Urinary bladder (tissue), 4 donors: ENCODE results near the gene ADAM10. TPM values are rescaled to one million over a fixed set of nuclear protein-coding genes. Genes with fewer than 3 reads are reported as not detected.

Experiments
- DNase-seq: peaks from one replicate; pipeline ENCODE4 v3.0.0-alpha.2; 2015; ENCODE audit errors: extremely low spot score
- H3K27ac ChIP-seq: one replicate; pipeline ENCODE4 v1.5.1; 2013; ENCODE audit warnings: low read depth, mild to moderate bottlenecking, moderate library complexity
- H3K36me3 ChIP-seq: one replicate; pipeline ENCODE4 v1.6.1; 2013; ENCODE audit warnings: mild to moderate bottlenecking, moderate library complexity; ENCODE audit not compliant: insufficient read depth
- H3K4me1 ChIP-seq: one replicate; pipeline ENCODE4 v1.6.1; 2013; ENCODE audit warnings: mild to moderate bottlenecking, moderate library complexity; ENCODE audit not compliant: insufficient read depth
- H3K4me3 ChIP-seq: one replicate; pipeline ENCODE4 v1.5.1; 2013; ENCODE audit warnings: low read depth, low read length
- WGBS: extraction: QIAGEN DNeasy Blood & Tissue Kit; methylation state at CpG from one replicate; pipeline ENCODE4 v1.1.7; 2013; 5-methylcytosine and 5-hydroxymethylcytosine counted together
- polyA plus RNA-seq: library from polyadenylated mRNA; stranded (reverse); fragments of 200-250 nt; gene quantifications from one replicate; pipeline ENCODE4 v1.2.3, GENCODE V29; 2013
- total RNA-seq: library from RNA; depleted of rRNA; stranded (reverse); fragments of >200 nt; gene quantifications from one replicate; pipeline ENCODE4 v1.2.3, GENCODE V29; 2014
- donor health status: healthy with polysubstance abuse.
- donor health status: healthy.

The ADAM10 gene, protein sequence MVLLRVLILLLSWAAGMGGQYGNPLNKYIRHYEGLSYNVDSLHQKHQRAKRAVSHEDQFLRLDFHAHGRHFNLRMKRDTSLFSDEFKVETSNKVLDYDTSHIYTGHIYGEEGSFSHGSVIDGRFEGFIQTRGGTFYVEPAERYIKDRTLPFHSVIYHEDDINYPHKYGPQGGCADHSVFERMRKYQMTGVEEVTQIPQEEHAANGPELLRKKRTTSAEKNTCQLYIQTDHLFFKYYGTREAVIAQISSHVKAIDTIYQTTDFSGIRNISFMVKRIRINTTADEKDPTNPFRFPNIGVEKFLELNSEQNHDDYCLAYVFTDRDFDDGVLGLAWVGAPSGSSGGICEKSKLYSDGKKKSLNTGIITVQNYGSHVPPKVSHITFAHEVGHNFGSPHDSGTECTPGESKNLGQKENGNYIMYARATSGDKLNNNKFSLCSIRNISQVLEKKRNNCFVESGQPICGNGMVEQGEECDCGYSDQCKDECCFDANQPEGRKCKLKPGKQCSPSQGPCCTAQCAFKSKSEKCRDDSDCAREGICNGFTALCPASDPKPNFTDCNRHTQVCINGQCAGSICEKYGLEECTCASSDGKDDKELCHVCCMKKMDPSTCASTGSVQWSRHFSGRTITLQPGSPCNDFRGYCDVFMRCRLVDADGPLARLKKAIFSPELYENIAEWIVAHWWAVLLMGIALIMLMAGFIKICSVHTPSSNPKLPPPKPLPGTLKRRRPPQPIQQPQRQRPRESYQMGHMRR
- total RNA-seq (207 TPM), polyA plus RNA-seq (45.6 TPM)

DNA sequence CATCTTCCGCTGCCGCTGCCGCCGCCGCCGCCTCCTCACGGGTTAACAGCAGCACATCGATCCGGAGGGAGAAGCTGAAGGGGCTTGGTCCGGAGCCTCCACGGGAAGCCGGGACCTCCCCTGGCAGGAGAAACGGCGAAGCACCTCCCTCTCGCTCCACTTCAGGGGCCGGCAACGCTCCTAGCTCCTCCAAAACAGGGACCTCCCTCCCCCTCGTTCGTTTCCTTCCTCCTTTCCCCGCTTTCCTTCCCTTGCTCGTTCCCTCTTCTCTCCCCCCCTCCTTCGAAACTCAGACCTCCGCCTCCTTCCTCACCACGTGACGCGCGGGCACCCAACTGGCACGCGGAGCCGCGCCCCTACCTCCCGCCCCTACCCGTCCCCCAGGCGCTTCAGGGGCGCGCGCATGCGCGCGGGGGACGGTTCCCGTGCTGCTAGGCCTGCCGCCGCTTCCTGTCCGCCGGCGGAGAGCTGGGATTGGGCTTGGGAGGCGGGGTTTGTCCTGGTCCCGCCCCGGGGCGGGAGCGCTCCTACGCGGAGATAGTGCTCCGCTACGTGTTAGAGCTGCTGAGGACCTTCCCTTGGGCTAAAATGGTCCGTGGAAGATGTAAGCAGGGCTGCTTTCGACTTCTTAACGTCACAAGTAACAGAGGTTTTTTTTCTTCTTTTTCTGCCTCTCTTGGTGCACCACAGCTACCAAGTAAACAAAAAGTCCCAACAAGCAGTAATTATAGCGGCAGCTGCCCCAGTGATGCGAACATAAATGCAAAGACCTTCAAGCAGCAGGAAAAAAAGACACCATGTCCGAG, at the start of gene ADAM10:
Gene ADAM10, minus strand, starts transcription at position 176 of the 806 bp plus-strand sequence. Its CDS starts 173 bp downstream, at position 3.
- Histone ChIP-seq H3K4me3 (peak within 1 kb of the TSS; percentile 91), H3K27ac (peak within 1 kb of the TSS; percentile 96), H3K36me3 (no peaks in the 10 kb centered on the region), H3K4me1 (no peaks in the 10 kb centered on the region)
- WGBS = under 1% methylated on average over 62 of the region's 62 CpGs
- DNase-seq = peak; percentile 98

DNA sequence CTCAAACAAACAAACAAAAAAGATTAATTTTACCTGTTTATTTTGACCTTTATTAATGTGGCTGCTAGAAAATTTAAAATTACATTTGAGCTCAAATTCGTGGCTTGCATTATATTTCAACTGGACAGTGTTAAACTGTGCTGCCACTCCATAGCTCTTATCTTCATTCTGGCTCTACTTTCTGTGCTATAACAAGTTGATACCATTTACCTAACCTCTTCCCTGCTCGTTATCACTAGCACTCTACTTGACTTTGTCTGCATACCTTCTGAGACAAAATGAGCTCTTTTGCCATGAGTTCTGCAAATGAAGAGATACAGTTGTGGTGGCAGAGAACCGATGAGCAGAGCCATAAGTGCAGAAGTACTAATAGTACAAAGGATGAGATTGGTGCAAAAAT, 48.0 kb upstream of the ADAM10 start:
- Histone ChIP-seq H3K4me1 (no peaks in the 10 kb centered on the region), H3K4me3 (no peak overlapping the region), H3K36me3 (peaks cover 2% of the 10 kb centered on the region), H3K27ac (no peak overlapping the region)
- 66% methylated on average over 3 of the region's 3 CpGs for WGBS
- no peak for DNase-seq

- DNase-seq = no peak
- H3K4me3 ChIP-seq = no peak overlapping the region
- 73% methylated on average over 2 of the region's 2 CpGs for WGBS
Observed at GRCh38 chr15:58795825-58796224, 46.3 kb upstream of the ADAM10 start.

GRCh38 chr15:58793862-58794261, 44.4 kb upstream of the ADAM10 start:
- WGBS = 80% methylated on average over 6 of the region's 6 CpGs
- peak; percentile 73 for DNase-seq
- no peak overlapping the region for H3K27ac ChIP-seq
- H3K4me3 ChIP-seq = no peak overlapping the region
- H3K36me3 ChIP-seq = peaks cover 2% of the 10 kb centered on the region
- H3K4me1 ChIP-seq = no peaks in the 10 kb centered on the region

More at GRCh38 chr15:58795825-58796224, 46.3 kb upstream of the ADAM10 start:
- peaks cover 2% of the 10 kb centered on the region for H3K36me3 ChIP-seq
- no peaks in the 10 kb centered on the region for H3K4me1 ChIP-seq
- no peak overlapping the region for H3K27ac ChIP-seq

DNA sequence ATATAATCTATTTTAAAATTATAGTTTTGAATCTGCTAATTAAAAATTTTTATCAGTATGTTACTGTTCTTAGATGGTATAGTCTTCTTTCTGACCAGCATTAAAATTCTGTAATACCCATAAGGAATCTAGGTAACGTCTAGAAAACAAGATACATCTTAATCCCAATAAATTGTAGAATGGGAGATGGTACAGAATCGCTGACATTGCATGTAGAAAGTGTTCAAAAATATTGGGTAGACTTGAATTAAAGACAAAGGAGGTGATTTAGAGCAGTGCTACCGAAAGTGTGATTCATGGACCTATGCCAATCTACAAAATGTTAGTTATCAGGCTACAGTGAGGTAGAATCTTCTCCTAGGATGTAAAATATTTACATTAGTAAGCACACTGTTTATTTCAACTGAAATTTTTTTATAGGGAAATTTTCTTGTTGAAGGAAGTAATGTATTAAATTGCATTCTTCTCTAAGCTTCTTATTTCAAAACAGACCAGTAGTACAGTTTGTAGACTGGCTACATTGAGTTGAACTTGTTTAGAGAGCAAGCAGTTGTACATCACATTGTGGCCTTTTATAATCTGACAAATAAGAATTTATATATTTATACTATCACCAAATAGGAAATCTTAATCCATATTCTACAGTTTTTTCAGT, 38.7 kb upstream of the ADAM10 start:
- Histone ChIP-seq H3K4me3 (no peak overlapping the region), H3K4me1 (no peaks in the 10 kb centered on the region), H3K36me3 (no peaks in the 10 kb centered on the region), H3K27ac (no peak overlapping the region)
- no peak for DNase-seq
- 84% methylated on average over 3 of the region's 3 CpGs for WGBS

DNA sequence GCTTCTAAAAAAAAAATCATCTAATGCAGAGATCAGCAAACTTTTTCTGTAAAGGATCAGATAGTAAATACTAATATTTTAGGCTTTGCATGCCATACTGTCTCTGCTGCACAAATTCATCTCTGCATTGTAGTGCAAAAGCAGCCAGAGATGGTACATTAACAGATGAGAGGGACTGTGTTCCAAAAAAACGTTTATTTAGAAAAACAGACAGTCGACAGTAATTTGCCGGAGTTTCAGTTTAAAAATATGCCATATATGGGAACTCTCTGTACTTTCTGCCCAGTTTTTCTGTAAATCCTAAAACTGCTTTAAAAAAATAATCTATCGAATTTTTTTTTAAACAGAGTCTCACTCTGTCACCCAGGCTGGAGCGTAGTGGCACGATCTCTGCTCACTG, 35.8 kb upstream of the ADAM10 start:
- Histone ChIP-seq H3K4me1 (no peaks in the 10 kb centered on the region), H3K27ac (no peak overlapping the region), H3K36me3 (no peaks in the 10 kb centered on the region), H3K4me3 (no peak overlapping the region)
- 50% methylated on average over 6 of the region's 6 CpGs for WGBS
- DNase-seq = no peak

- Histone ChIP-seq H3K27ac (no peak overlapping the region), H3K36me3 (no peaks in the 10 kb centered on the region), H3K4me1 (no peaks in the 10 kb centered on the region), H3K4me3 (no peak overlapping the region)
- WGBS = 99% methylated on average over 1 of the region's 1 CpG
- no peak for DNase-seq
Observed at GRCh38 chr15:58779554-58779953, 30.0 kb upstream of the ADAM10 start.

DNA sequence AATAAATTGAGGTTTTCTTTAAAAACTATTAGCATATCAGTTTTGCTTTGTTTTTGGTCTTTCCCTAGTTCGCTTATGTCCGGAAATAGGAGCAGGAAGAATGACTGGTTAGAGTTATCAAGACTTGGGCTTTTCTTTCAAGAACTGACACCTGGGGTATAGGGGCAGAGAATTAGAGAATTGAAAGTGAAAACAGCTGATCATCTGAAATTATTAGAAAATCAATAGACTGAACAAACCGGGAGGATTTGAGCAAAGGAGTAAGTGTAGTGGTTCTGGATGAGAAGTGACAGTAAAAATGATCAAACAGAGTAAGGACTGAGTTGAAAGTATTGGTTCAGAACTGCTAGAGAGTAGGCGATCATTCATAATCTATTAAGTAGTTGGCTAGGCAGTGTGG, 27.6 kb upstream of the ADAM10 start:
- Histone ChIP-seq H3K27ac (no peak overlapping the region), H3K4me1 (no peaks in the 10 kb centered on the region), H3K36me3 (no peaks in the 10 kb centered on the region), H3K4me3 (no peak overlapping the region)
- WGBS = 94% methylated on average over 4 of the region's 4 CpGs
- DNase-seq = no peak

- 97% methylated on average over 3 of the region's 3 CpGs for WGBS
- Histone ChIP-seq H3K4me1 (no peaks in the 10 kb centered on the region), H3K27ac (no peak overlapping the region), H3K36me3 (no peaks in the 10 kb centered on the region), H3K4me3 (no peak overlapping the region)
- no peak for DNase-seq
Observed at GRCh38 chr15:58775402-58775801, 25.9 kb upstream of the ADAM10 start.

DNA sequence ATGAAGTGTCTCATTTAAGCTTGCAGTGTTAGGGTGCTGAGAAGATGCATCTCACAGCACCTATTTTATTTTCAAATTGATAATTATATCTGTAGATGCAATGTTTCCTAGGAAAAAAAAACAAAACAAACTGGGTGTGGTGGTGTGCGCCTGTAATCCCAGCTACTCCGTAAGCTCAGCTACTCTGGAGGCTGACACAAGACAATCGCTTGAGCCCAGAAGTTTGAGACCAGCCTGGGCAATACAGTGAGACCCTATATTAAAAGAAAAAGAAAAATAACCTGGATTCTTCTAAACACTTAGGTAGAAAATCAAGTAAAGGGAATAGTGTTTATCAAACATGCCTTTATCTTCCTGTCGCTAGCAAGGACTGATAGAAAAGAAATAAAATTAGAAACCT, 23.5 kb upstream of the ADAM10 start:
- H3K4me3 ChIP-seq = peak overlapping the region; percentile 35
- DNase-seq = no peak
- H3K4me1 ChIP-seq = no peaks in the 10 kb centered on the region
- H3K27ac ChIP-seq = no peak overlapping the region
- H3K36me3 ChIP-seq = no peaks in the 10 kb centered on the region
- 61% methylated on average over 4 of the region's 4 CpGs for WGBS

- Histone ChIP-seq H3K36me3 (no peaks in the 10 kb centered on the region), H3K27ac (peak overlapping the region; percentile 97), H3K4me3 (peak overlapping the region; percentile 78), H3K4me1 (no peaks in the 10 kb centered on the region)
- no peak for DNase-seq
- under 1% methylated on average over 40 of the region's 40 CpGs for WGBS
Observed at GRCh38 chr15:58771621-58772250, 22.2 kb upstream of the ADAM10 start.

- Histone ChIP-seq H3K4me1 (no peaks in the 10 kb centered on the region), H3K36me3 (no peaks in the 10 kb centered on the region), H3K27ac (peak within 1 kb of the TSS; percentile 97), H3K4me3 (peak within 1 kb of the TSS; percentile 78)
- WGBS = under 1% methylated on average over 75 of the region's 75 CpGs
- peak; percentile 95 for DNase-seq
Observed at GRCh38 chr15:58770857-58771620, 21.5 kb upstream of the ADAM10 start, which contains the start of gene MINDY2. TSS of gene MINDY2 (plus strand) at chr15:58771302. CDS start at chr15:58771396, 94 bp downstream.
